Measurements from ENCODE around the gene DOCK10. TPM values are rescaled to one million over a fixed set of nuclear protein-coding genes. Genes with fewer than 3 reads are reported as not detected.

The DOCK10 gene
- total RNA-seq, 1 donor from 2014 or later, result 15.2 TPM

DNA sequence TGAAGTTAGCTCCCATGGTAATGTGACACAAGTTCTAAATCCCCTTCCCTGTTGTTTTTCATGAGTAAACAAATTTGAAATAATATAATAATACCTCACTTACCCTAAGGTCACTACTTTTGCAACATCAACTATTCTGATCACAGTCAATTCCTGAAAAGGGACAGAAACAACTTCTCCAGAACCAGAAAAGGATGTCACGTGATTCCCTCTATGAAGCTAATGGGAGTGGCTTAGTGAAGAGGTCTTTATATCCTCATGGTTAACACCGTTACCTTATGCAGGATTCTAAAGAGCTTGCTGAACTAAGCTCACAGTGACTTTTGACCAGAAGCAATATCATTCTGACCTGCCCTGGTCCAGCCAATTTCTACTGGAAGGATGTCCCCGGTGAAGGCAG, 51.6 kb downstream of the DOCK10 start:
- TF ChIP-seq, protein P1, sequence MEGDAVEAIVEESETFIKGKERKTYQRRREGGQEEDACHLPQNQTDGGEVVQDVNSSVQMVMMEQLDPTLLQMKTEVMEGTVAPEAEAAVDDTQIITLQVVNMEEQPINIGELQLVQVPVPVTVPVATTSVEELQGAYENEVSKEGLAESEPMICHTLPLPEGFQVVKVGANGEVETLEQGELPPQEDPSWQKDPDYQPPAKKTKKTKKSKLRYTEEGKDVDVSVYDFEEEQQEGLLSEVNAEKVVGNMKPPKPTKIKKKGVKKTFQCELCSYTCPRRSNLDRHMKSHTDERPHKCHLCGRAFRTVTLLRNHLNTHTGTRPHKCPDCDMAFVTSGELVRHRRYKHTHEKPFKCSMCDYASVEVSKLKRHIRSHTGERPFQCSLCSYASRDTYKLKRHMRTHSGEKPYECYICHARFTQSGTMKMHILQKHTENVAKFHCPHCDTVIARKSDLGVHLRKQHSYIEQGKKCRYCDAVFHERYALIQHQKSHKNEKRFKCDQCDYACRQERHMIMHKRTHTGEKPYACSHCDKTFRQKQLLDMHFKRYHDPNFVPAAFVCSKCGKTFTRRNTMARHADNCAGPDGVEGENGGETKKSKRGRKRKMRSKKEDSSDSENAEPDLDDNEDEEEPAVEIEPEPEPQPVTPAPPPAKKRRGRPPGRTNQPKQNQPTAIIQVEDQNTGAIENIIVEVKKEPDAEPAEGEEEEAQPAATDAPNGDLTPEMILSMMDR (IDR thresholded peaks at IDR 0.05), result no peak
- H3K9me3 Mint-ChIP-seq (ENCODE audit: unreplicated experiment), result no peaks in the 10 kb centered on the region
- H3K27me3 Mint-ChIP-seq (ENCODE audit: unreplicated experiment), result no peaks in the 10 kb centered on the region
- no peak overlapping the region for H3K4me3 Mint-ChIP-seq (ENCODE audit: unreplicated experiment)
- H3K4me1 Mint-ChIP-seq (ENCODE audit: unreplicated experiment), result no peaks in the 10 kb centered on the region
- peaks cover 2% of the 10 kb centered on the region for H3K36me3 Mint-ChIP-seq (ENCODE audit: unreplicated experiment)
- DNase-seq (ENCODE audit: extremely low spot score, unreplicated experiment), result no peak
- H3K27ac Mint-ChIP-seq (ENCODE audit: unreplicated experiment), result no peak overlapping the region

- Mint-ChIP-seq H3K4me1 (ENCODE audit: unreplicated experiment) (peaks cover 22% of the 10 kb centered on the region), H3K27ac (ENCODE audit: unreplicated experiment) (no peak overlapping the region), H3K9me3 (ENCODE audit: unreplicated experiment) (no peaks in the 10 kb centered on the region), H3K36me3 (ENCODE audit: unreplicated experiment) (peaks cover 2% of the 10 kb centered on the region), H3K27me3 (ENCODE audit: unreplicated experiment) (no peaks in the 10 kb centered on the region), H3K4me3 (ENCODE audit: unreplicated experiment) (no peak overlapping the region)
- DNase-seq (ENCODE audit: extremely low spot score, unreplicated experiment), result no peak
- TF ChIP-seq, protein P1 (IDR thresholded peaks at IDR 0.05), result no peak
These were observed 54.5 kb downstream of the DOCK10 start for GRCh38 chr2:224987733-224988132.

GRCh38 chr2:224986477-224986876, 55.8 kb downstream of the DOCK10 start:
- TF ChIP-seq, protein P1 (IDR thresholded peaks at IDR 0.05), result no peak
- Mint-ChIP-seq H3K36me3 (ENCODE audit: unreplicated experiment) (peaks cover 2% of the 10 kb centered on the region), H3K27ac (ENCODE audit: unreplicated experiment) (no peak overlapping the region), H3K27me3 (ENCODE audit: unreplicated experiment) (no peaks in the 10 kb centered on the region), H3K9me3 (ENCODE audit: unreplicated experiment) (no peaks in the 10 kb centered on the region), H3K4me3 (ENCODE audit: unreplicated experiment) (no peak overlapping the region), H3K4me1 (ENCODE audit: unreplicated experiment) (peaks cover 34% of the 10 kb centered on the region)
- no peak for DNase-seq (ENCODE audit: extremely low spot score, unreplicated experiment)

DNA sequence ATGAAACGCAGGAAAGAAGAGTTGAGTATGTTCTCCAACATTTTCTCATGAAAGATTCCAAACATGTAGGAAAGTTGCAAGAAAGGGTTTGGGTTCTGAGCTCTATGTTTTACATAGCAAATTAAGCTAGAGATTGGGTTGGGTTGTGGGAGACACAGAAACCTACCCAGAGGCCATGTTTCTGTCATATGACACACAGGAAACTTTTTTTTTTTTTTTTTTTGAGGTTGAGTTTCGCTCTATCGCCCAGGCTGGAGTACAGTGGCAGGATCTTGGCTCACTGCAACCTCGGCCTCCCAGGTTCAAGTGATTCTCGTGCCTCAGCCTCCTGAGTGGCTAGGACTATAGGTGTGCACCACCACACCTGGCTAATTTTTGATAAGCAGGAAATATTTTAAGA, 57.6 kb downstream of the DOCK10 start:
- Mint-ChIP-seq H3K27me3 (ENCODE audit: unreplicated experiment) (no peaks in the 10 kb centered on the region), H3K36me3 (ENCODE audit: unreplicated experiment) (no peaks in the 10 kb centered on the region), H3K27ac (ENCODE audit: unreplicated experiment) (peak overlapping the region; percentile 94), H3K9me3 (ENCODE audit: unreplicated experiment) (no peaks in the 10 kb centered on the region), H3K4me1 (ENCODE audit: unreplicated experiment) (peaks cover 38% of the 10 kb centered on the region), H3K4me3 (ENCODE audit: unreplicated experiment) (no peak overlapping the region)
- DNase-seq (ENCODE audit: extremely low spot score, unreplicated experiment), result no peak
- TF ChIP-seq, protein P1 (IDR thresholded peaks at IDR 0.05), result no peak

DNA sequence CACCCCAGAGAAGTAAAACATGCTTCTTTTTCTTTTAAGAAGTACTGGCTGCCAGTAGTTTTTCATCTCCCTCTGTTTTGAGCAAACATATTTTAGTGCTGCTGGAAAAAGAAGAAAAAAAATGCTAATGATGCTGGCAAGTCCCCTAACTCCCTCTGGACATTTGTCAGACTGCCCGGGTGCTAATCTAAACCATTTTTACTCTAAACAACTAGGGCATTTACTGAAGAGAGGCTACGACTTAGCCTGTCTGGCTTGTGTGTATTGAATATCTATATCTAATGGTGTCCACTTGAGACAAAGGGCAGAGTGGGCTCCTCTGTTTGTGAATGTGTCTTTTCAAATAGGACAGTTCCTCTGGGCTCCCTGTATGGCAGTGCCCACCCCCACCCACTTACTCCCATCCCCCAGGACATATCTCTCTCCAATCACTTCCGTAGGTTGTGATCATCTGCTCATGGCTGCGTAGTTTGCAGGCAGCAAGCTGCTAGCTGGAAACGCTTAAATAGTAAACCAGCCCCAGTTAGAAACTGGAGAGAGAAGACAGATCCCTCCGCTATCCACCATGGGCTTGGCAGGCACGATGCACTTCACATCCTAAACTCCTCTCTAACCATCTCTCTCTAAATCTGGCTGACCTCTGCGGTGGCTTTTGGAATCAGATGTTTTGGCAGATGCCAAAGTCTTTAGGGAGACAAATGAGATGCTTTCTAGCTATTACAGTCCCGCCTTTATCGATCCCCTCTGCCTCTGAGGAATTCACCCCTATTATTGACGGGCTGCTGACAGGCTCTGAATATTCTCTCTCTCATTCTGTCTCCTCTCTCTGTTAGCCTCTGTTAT, 58.3 kb downstream of the DOCK10 start:
- H3K4me1 Mint-ChIP-seq (ENCODE audit: unreplicated experiment), result peaks cover 38% of the 10 kb centered on the region
- no peak for DNase-seq (ENCODE audit: extremely low spot score, unreplicated experiment)

More for the DNA sequence above, 58.3 kb downstream of the DOCK10 start:
- TF ChIP-seq, protein P1 (IDR thresholded peaks at IDR 0.05), result no peak
- no peaks in the 10 kb centered on the region for H3K9me3 Mint-ChIP-seq (ENCODE audit: unreplicated experiment)
- no peaks in the 10 kb centered on the region for H3K27me3 Mint-ChIP-seq (ENCODE audit: unreplicated experiment)
- H3K4me3 Mint-ChIP-seq (ENCODE audit: unreplicated experiment), result peak overlapping the region; percentile 71
- peak overlapping the region; percentile 94 for H3K27ac Mint-ChIP-seq (ENCODE audit: unreplicated experiment)
- no peaks in the 10 kb centered on the region for H3K36me3 Mint-ChIP-seq (ENCODE audit: unreplicated experiment)

Measured in osteocyte (in vitro differentiated cells).